Adrenal gland (tissue), 5 donors: ENCODE data around the gene APIP.

Experiments used
- POLR2A ChIP-seq, 2 donors: fragments of 450-650 bp; IDR thresholded peaks; one replicate each; pipeline ENCODE4 v1.6.1; 2017; ENCODE audit warnings: antibody characterized with exemption in 2 of 2, mild to moderate bottlenecking in 2 of 2, moderate library complexity in 1 of 2
- TF ChIP-seq, protein P1 (sequence below), 6 experiments: fragments of 450-650 bp in 4 of 6; fragments of 200-600 bp in 2 of 6; sonication (generic) in 1 of 6; IDR thresholded peaks; 1 replicate in 5 of 6; 2 replicates in 1 of 6; pipeline versions ENCODE4 v1.5.1 to v1.8.0; 2016 to 2021; ENCODE audit warnings: antibody characterized with exemption in 6 of 6, mild to moderate bottlenecking in 2 of 6, moderate library complexity in 1 of 6
- donor health status: DM: no; HTN: no; CAD: no.

DNA sequence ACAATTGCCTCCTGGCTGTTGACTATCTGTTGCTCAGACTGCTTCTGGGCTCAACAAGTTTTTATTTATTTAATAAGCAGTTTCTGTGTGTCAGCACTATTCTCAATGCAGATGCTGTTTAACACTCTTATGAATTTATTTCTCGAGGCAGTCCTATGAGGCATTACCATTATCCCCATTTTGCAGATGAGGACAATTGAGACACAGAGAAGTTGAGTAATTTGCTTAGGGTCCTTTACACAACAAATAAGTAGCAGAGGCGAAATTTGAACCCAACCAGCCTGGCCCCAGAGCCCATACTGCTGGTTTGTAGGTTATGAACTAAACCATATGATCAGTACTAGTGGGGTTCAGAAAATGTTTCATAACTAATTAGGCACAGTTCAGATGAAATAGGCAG lies 58.7 kb downstream of the APIP start:
- TF ChIP-seq, protein P1, sequence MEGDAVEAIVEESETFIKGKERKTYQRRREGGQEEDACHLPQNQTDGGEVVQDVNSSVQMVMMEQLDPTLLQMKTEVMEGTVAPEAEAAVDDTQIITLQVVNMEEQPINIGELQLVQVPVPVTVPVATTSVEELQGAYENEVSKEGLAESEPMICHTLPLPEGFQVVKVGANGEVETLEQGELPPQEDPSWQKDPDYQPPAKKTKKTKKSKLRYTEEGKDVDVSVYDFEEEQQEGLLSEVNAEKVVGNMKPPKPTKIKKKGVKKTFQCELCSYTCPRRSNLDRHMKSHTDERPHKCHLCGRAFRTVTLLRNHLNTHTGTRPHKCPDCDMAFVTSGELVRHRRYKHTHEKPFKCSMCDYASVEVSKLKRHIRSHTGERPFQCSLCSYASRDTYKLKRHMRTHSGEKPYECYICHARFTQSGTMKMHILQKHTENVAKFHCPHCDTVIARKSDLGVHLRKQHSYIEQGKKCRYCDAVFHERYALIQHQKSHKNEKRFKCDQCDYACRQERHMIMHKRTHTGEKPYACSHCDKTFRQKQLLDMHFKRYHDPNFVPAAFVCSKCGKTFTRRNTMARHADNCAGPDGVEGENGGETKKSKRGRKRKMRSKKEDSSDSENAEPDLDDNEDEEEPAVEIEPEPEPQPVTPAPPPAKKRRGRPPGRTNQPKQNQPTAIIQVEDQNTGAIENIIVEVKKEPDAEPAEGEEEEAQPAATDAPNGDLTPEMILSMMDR (IDR thresholded peaks at IDR 0.05), result no peak
- no peak for TF ChIP-seq POLR2A (IDR thresholded peaks at IDR 0.05)
